ENCODE data around the gene DDX46.

The DDX46 gene

GRCh38 chr5:134791580-134791979 is 33.0 kb downstream of the DDX46 start:
- Histone ChIP-seq H4K20me1 (ENCODE audit: insufficient read depth, low read length, poor library complexity, severe bottlenecking) (no peaks in the 10 kb centered on the region), H3K4me2 (ENCODE audit: low read depth, low read length, poor library complexity, severe bottlenecking) (no peak overlapping the region)
- no peak for TF ChIP-seq EZH2phosphoT487 (IDR thresholded peaks at IDR 0.05; ENCODE audit: borderline replicate concordance)
- no peak for TF ChIP-seq CTCF (conservative IDR thresholded peaks at IDR 0.05; ENCODE audit: low read length)

GRCh38 chr5:134792286-134792685 is 33.7 kb downstream of the DDX46 start:
- Histone ChIP-seq H3K27me3 (ENCODE audit: insufficient read depth, low read length, poor library complexity, severe bottlenecking) (no peaks in the 10 kb centered on the region), H3F3A (ENCODE audit: low read depth) (no peaks in the 10 kb centered on the region), H3K36me3 (ENCODE audit: insufficient read depth, low read length) (peaks cover 55% of the 10 kb centered on the region; the same call in 1 of the 2 replicates), H4K20me1 (ENCODE audit: insufficient read depth, low read length, poor library complexity, severe bottlenecking) (no peaks in the 10 kb centered on the region), H3K4me1 (ENCODE audit: insufficient read depth, low read length, poor library complexity, severe bottlenecking) (no peaks in the 10 kb centered on the region), H3K9ac (ENCODE audit: low read depth, low read length, poor library complexity, severe bottlenecking) (no peak overlapping the region), H3K79me2 (ENCODE audit: insufficient read depth, low read length) (no peaks in the 10 kb centered on the region), H3K4me3 (ENCODE audit: low read length, poor library complexity, severe bottlenecking) (no peak overlapping the region), H3K4me2 (ENCODE audit: low read depth, low read length, poor library complexity, severe bottlenecking) (no peak overlapping the region), H3K9me3 (ENCODE audit: insufficient read depth, low read depth, low read length) (no peaks in the 10 kb centered on the region), H3K9me2 (replicated peaks; ENCODE audit: low read depth, low read length) (no peaks in the 10 kb centered on the region), H2AFZ (ENCODE audit: low read length) (no peak overlapping the region)
- no peak for TF ChIP-seq CTCF (conservative IDR thresholded peaks at IDR 0.05; ENCODE audit: low read length)
- TF ChIP-seq EZH2phosphoT487 (IDR thresholded peaks at IDR 0.05; ENCODE audit: borderline replicate concordance): no peak

More at GRCh38 chr5:134791580-134791979, 33.0 kb downstream of the DDX46 start:
- H3K9me3 ChIP-seq (ENCODE audit: insufficient read depth, low read depth, low read length): no peaks in the 10 kb centered on the region
- no peaks in the 10 kb centered on the region for H3K27me3 ChIP-seq (ENCODE audit: insufficient read depth, low read length, poor library complexity, severe bottlenecking)
- no peak overlapping the region for H3K9ac ChIP-seq (ENCODE audit: low read depth, low read length, poor library complexity, severe bottlenecking)
- peaks cover 62% of the 10 kb centered on the region; the same call in 1 of the 2 replicates for H3K36me3 ChIP-seq (ENCODE audit: insufficient read depth, low read length)
- no peaks in the 10 kb centered on the region for H3K4me1 ChIP-seq (ENCODE audit: insufficient read depth, low read length, poor library complexity, severe bottlenecking)
- no peaks in the 10 kb centered on the region for H3F3A ChIP-seq (ENCODE audit: low read depth)
- H2AFZ ChIP-seq (ENCODE audit: low read length): no peak overlapping the region
- no peak overlapping the region for H3K4me3 ChIP-seq (ENCODE audit: low read length, poor library complexity, severe bottlenecking)
- no peaks in the 10 kb centered on the region for H3K9me2 ChIP-seq (replicated peaks; ENCODE audit: low read depth, low read length)
- no peaks in the 10 kb centered on the region for H3K79me2 ChIP-seq (ENCODE audit: insufficient read depth, low read length)

GRCh38 chr5:134793111-134793510 is 34.5 kb downstream of the DDX46 start:
- no peaks in the 10 kb centered on the region for H3F3A ChIP-seq (ENCODE audit: low read depth)
- H2AFZ ChIP-seq (ENCODE audit: low read length): no peak overlapping the region
- H3K9me2 ChIP-seq (replicated peaks; ENCODE audit: low read depth, low read length): no peaks in the 10 kb centered on the region
- H3K9me3 ChIP-seq (ENCODE audit: insufficient read depth, low read depth, low read length): no peaks in the 10 kb centered on the region
- no peak overlapping the region for H3K9ac ChIP-seq (ENCODE audit: low read depth, low read length, poor library complexity, severe bottlenecking)
- TF ChIP-seq EZH2phosphoT487 (IDR thresholded peaks at IDR 0.05; ENCODE audit: borderline replicate concordance) (no peak), CTCF (conservative IDR thresholded peaks at IDR 0.05; ENCODE audit: low read length) (no peak)
- no peaks in the 10 kb centered on the region for H4K20me1 ChIP-seq (ENCODE audit: insufficient read depth, low read length, poor library complexity, severe bottlenecking)
- H3K4me1 ChIP-seq (ENCODE audit: insufficient read depth, low read length, poor library complexity, severe bottlenecking): no peaks in the 10 kb centered on the region
- no peaks in the 10 kb centered on the region for H3K79me2 ChIP-seq (ENCODE audit: insufficient read depth, low read length)
- peaks cover 56% of the 10 kb centered on the region; the same call in 1 of the 2 replicates for H3K36me3 ChIP-seq (ENCODE audit: insufficient read depth, low read length)
- no peak overlapping the region for H3K4me2 ChIP-seq (ENCODE audit: low read depth, low read length, poor library complexity, severe bottlenecking)
- H3K27me3 ChIP-seq (ENCODE audit: insufficient read depth, low read length, poor library complexity, severe bottlenecking): no peaks in the 10 kb centered on the region
- H3K4me3 ChIP-seq (ENCODE audit: low read length, poor library complexity, severe bottlenecking): no peak overlapping the region

All from Loucy (cell line).